Cerebellar cortex (tissue), 1 donor: ENCODE data around the gene YWHAE.
"Not testable (repeated sequence)": the region's sequence is repeated elsewhere in the genome, so short reads cannot be mapped to it uniquely, and the experiment has no call there.

Source experiments
- DNase-seq: peaks from one replicate; pipeline ENCODE4 v3.0.0-alpha.2; 2015; ENCODE audit warnings: low spot score

The YWHAE gene

DNA sequence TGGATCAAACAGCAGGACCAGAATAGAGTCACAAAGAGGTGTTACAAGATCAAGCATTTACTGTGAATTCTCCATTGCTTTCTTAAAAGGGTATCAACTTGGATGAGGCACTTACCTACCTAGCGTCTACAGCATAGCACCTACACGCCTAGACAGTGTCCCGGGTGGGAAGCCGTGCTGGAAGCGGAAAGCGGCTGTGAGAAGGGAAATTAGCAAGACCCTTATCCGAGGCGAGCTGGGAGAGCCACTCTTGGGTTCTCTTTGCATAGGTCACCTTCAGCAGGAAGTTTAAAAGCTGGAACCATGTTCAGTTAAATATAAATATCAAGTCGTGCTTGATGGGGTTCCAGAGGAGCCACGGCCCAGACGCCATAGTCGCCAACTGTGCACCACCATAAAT is 74.3 kb downstream of the YWHAE start:
- no peak for DNase-seq

DNA sequence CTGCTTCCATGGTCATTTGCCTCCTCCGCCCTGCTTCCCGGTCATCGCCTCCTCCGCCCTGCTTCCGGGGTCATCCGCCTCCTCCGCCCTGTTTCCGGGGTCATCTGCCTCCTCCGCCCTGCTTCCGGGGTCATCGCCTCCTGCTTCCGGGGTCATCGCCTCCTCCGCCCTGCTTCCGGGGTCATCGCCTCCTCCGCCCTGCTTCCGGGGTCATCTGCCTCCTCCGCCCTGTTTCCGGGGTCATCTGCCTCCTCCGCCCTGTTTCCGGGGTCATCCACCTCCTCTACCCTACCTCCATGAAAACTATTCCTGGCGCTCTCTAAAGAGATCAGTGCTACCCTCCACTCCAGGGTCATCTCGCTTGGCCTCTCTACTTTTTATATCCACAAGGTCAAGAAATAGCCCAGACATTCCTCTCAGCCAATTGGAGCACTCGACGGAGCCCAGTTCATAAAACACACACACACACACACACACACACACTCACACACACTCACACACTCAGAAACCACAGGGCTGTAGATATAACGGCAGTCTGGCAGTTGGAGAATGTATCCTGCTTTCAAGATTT is 75.7 kb downstream of the YWHAE start:
- no peak for DNase-seq

- DNase-seq: no peak
Measured at GRCh38 chr17:1323336-1323735, 76.7 kb downstream of the YWHAE start.

- DNase-seq: no peak
Measured at GRCh38 chr17:1322480-1322879, 77.5 kb downstream of the YWHAE start.

- no peak for DNase-seq
Measured at GRCh38 chr17:1322014-1322428, 78.0 kb downstream of the YWHAE start.

- DNase-seq: no peak
Measured at GRCh38 chr17:1315891-1316403, 84.1 kb downstream of the YWHAE start.

DNA sequence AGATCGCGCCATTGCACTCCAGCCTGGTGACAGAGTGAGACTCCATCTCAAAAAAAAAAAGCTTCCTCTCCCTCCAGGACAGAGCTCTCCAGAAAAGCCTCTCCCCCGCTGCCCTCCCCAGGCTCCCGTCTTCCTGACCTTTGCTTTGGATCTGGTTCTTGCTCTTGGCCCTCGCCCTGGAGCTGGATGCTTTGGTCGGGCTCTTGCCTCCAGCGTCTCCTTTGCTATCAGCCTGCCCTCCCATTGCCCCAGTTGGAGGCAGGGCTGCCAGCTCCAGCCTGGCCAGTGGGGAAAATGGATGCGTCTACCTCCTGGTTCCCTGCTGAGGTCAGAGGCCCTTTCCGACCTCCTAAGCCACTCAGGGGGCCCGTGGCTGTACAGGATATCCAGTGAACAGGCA is 84.6 kb downstream of the YWHAE start:
- no peak for DNase-seq

DNA sequence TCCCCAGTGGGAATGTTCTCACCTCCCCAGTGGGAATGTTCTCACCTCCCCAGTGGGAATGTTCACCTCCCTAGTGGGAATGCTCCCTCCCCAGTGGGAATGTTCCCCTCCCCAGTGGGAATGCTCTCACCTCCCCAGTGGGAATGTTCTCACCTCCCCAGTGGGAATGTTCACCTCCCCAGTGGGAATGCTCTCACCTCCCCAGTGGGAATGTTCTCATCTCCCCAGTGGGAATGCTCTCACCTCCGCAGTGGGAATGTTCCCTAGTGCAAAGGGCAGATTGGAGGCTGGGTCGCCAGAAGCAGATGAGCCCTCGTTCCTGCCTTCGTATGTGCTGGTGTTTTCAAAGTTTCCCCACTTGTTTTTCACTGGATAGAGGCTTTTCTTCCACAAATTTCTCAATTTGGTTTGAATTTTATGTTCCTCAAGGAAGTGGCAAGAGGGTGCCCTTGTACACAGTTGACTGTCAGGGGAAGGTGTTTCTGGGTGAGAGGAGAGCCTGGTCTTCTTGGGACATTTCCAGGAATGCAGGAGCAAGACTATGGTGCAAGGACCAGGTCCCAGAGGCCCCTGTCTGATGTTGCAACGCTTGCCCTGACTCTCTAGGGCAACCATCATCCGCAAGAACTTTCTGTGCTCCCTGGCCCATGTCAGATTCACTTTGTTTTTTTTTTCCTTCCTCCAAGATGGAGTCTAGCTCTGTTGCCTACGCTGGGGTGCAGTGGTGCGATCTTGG is 86.6 kb downstream of the YWHAE start:
- DNase-seq: no peak

DNA sequence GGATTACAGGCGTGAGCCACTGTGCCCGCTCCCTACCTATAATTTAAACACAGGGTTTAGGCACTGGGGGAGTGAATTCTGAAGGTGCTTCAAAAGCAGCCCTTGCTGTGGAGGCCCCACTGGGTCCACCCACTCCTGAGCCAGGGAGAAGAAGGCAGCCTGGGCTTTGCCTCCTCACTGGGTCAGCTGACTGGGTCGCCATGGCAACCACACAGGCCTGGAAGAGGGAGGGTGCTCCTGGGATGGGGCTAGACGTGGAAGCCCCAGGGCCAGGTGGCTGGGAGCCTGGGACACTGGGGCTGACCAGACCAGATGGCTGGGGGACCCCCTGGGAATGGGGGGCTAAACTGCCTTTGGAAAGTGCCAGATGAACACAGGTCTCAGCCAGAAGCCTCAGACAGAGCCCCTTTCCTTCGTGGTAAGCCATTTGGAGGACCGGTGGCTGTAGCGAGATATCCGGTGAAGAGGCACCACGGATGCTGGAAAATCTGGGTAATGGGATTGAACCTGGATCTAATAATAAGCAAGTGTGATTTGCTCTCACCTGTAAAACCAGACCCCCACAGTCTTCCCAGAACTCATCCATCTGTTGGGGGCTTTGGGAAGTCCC is 87.7 kb downstream of the YWHAE start:
- no peak for DNase-seq

DNA sequence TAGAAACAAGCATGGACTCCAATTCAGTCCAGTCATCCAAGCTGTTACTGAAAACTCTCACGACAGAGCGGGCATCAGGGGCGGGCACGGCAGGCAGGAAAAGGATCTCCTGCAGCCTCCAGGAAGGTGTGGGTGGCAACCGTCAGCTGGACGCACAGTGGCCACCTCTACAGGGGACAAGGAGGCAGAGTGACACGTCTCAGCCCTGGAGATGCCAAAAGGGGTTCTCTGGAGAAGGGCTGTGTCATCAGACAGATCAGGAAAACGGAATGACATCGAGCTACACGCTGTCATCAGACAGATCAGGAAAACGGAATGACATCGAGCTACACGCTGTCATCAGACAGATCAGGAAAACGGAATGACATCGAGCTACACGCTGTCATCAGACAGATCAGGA is 92.2 kb downstream of the YWHAE start:
- not testable (repeated sequence) for DNase-seq

DNA sequence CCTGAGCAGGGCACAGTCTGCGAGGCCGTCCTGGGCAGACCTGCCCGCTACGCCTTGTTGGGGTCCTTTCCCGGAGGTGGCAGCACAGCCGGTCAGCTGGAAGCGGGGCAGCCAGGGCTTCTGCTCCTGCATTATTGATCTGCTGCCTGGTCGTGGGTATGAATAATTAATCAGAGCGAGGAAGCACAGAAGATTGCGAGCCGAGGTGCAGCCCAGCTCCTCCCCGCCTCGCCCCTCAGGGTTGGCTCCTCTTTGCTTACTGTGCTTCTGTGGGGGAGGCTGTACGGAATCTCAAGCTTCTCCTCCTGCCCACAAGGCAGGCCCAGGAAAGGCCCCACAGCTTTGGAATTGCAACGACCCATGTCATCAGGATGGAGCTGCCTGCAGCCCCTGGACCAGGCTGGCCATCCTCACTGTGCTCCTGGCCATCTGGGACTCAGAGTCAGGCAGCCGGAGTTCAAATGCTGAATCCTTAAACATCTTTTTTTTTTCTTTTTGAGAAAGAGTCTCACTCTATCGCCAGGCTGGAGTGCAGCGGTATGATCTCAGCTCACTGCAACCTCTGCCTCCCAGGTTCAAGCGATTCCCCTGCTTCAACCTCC is 95.0 kb downstream of the YWHAE start:
- DNase-seq: no peak

- DNase-seq: no peak
Measured at GRCh38 chr17:1304522-1304921, 95.5 kb downstream of the YWHAE start.

GRCh38 chr17:1302761-1303160 is 97.3 kb downstream of the YWHAE start:
- no peak for DNase-seq

DNA sequence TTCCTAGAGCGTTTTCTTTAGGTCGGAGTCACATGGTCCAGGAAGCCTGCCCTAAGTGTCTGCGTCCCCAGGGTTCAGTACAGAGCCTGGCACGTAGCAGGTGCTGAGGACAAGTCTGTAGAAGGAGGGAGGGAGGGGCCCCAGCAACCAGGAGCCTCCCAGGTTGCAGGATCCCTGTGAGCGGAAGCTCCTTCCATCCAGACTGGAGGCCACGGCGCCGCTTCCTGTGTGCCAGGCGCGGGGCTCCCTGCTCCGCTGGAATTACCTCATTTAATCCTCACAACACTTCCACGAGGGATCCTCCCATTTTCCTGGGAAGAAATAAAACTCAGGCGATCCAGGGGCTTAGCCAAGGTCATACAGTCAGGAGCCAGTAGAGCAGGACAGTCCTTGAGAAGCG is 98.5 kb downstream of the YWHAE start:
- no peak for DNase-seq

DNA sequence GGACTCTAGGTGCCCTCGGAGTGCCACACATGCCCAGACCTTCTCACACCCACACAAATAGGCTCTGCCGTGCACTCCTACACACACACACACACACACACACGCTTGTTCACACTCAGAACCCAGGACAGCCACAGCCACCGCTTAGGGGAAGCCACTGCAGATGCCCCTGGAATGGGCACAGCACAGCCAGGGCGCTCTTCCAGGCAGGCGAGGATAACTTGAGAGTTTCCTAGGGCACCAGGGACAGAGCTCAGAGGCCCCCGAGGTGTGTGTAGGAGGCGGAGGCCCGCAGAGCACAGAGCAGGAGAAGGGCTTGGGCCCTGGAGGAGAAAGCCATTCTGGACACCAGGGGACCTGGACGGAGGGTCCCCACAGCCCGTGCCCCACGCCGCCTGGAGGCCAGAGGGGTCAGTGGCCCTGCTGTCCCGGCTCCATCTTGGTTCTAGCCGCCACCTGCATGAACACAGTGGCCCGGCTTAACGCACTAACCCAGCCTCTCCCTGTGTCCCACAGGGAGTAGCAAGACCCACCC is 99.6 kb downstream of the YWHAE start:
- no peak for DNase-seq

- no peak for DNase-seq
Measured at GRCh38 chr17:1299552-1300370, 100.3 kb downstream of the YWHAE start.

- DNase-seq: no peak
Measured at GRCh38 chr17:1298606-1299005, 101.4 kb downstream of the YWHAE start.
